RPMI7951 (cell line): Measurements from ENCODE around the gene TRMT112. TPM values are rescaled to one million over a fixed set of nuclear protein-coding genes. Genes with fewer than 3 reads are reported as not detected.
"Not testable (repeated sequence)": the region's sequence is repeated elsewhere in the genome, so short reads cannot be mapped to it uniquely, and the experiment has no call there.

Source experiments
- DNase-seq: peaks from one replicate; pipeline ENCODE4 v3.0.0-alpha.2; 2012; ENCODE audit warnings: low read depth
- total RNA-seq: library from RNA; depleted of rRNA; stranded (reverse); fragments of >200 nt; shearing (Covaris generic); gene quantifications from 2 replicates; pipeline ENCODE4 v1.2.3, GENCODE V29; 2014

The TRMT112 gene
- total RNA-seq, 1 experiment from 2014 or later = 434 TPM

GRCh38 chr11:64313491-64314145, 3.7 kb downstream of the TRMT112 start:
- DNase-seq = no peak

GRCh38 chr11:64312947-64313346, 4.4 kb downstream of the TRMT112 start:
- no peak for DNase-seq

GRCh38 chr11:64307795-64308194, 9.6 kb downstream of the TRMT112 start:
- not testable (repeated sequence) for DNase-seq

GRCh38 chr11:64306876-64307622, 10.3 kb downstream of the TRMT112 start:
- no peak for DNase-seq

GRCh38 chr11:64306563-64306875, 10.8 kb downstream of the TRMT112 start:
- no peak for DNase-seq

GRCh38 chr11:64305691-64306562, 11.4 kb downstream of the TRMT112 start:
- DNase-seq = peak; percentile 35

GRCh38 chr11:64305075-64305690, 12.2 kb downstream of the TRMT112 start, which contains the start of gene ESRRA:
ESRRA (plus strand) TSS chr11:64305524; CDS start chr11:64307180, 1,656 bp downstream.
- peak; percentile 93 for DNase-seq

GRCh38 chr11:64304316-64305072, 12.9 kb downstream of the TRMT112 start:
- peak; percentile 85 for DNase-seq

- no peak for DNase-seq
Measured at GRCh38 chr11:64304032-64304315, 13.4 kb downstream of the TRMT112 start.

- no peak for DNase-seq
Measured at GRCh38 chr11:64303109-64304031, 14.0 kb downstream of the TRMT112 start.

- no peak for DNase-seq
Measured at GRCh38 chr11:64299847-64300648, 17.3 kb downstream of the TRMT112 start, which contains the start of gene CATSPERZ. CATSPERZ (plus strand) TSS chr11:64300358; CDS start chr11:64300411, 53 bp downstream.

GRCh38 chr11:64298966-64299846, 18.2 kb downstream of the TRMT112 start:
- DNase-seq = peak; percentile 33

- DNase-seq = no peak
Measured at GRCh38 chr11:64297699-64298358, 19.5 kb downstream of the TRMT112 start.

GRCh38 chr11:64296830-64297698, 20.3 kb downstream of the TRMT112 start:
- no peak for DNase-seq

GRCh38 chr11:64296236-64296635, 21.1 kb downstream of the TRMT112 start:
- peak; percentile 37 for DNase-seq

GRCh38 chr11:64295760-64296159, 21.6 kb downstream of the TRMT112 start:
- no peak for DNase-seq

- no peak for DNase-seq
Measured at GRCh38 chr11:64294774-64295173, 22.6 kb downstream of the TRMT112 start.
